Common myeloid progenitor, CD34-positive (primary cell): ENCODE measurements around the gene SYT13.

Experiments
- CTCF ChIA-PET: fragments of 350-600 bp; sonication (Branson Sonifier 250); formaldehyde crosslinking; loops from one replicate; lab custom pipeline; 2021; ENCODE audit warnings: antibody characterized with exemption; lab: Charles Lee
- POLR2A ChIA-PET: fragments of 350-600 bp; sonication (Branson Sonifier 250); formaldehyde crosslinking; loops from one replicate; lab custom pipeline; 2021; ENCODE audit warnings: antibody characterized with exemption; lab: Charles Lee
- DNase-seq, 3 donors: peaks; one replicate each; pipeline versions ENCODE4 v3.0.0 to v3.0.0-alpha.2; 2013
- H3K27ac ChIP-seq, 2 experiments: 1 replicate in 1 of 2; 2 replicates in 1 of 2; pipeline ENCODE4 v1.7.0; 2013; ENCODE audit warnings: inconsistent platforms in 2 of 2, low read length in 2 of 2, mild to moderate bottlenecking in 2 of 2, low read depth in 1 of 2, moderate library complexity in 1 of 2; ENCODE audit not compliant: severe bottlenecking in 2 of 2, insufficient read depth in 1 of 2, poor library complexity in 1 of 2
- H3K27me3 ChIP-seq, 5 experiments: replicated peaks in 2 of 5; 1 replicate in 3 of 5; 2 replicates in 2 of 5; pipeline versions ENCODE4 v1.6.1 to v1.7.0; 2013; ENCODE audit warnings: low read length in 4 of 5, mild to moderate bottlenecking in 2 of 5, moderate library complexity in 2 of 5, inconsistent platforms in 1 of 5; ENCODE audit not compliant: insufficient read depth in 5 of 5, control insufficient read depth in 4 of 5
- H3K36me3 ChIP-seq, 4 experiments: 1 replicate in 2 of 4; 2 replicates in 2 of 4; pipeline versions ENCODE4 v1.6.1 to v1.7.0; 2013; ENCODE audit warnings: low read length in 3 of 4, control low read depth in 1 of 4, mild to moderate bottlenecking in 1 of 4; ENCODE audit not compliant: control insufficient read depth in 4 of 4, insufficient read depth in 4 of 4
- H3K4me1 ChIP-seq, 4 experiments: 1 replicate in 3 of 4; 2 replicates in 1 of 4; pipeline versions ENCODE4 v1.6.1 to v1.7.1; 2013; ENCODE audit warnings: low read length in 3 of 4, mild to moderate bottlenecking in 3 of 4, control low read depth in 1 of 4, inconsistent platforms in 1 of 4, moderate library complexity in 1 of 4; ENCODE audit not compliant: control insufficient read depth in 4 of 4, insufficient read depth in 4 of 4; ENCODE audit errors: control extremely low read depth in 1 of 4
- H3K4me3 ChIP-seq, 7 experiments: 1 replicate in 4 of 7; 2 replicates in 3 of 7; pipeline versions ENCODE4 v1.5.1 to v1.7.0; 2013; ENCODE audit warnings: mild to moderate bottlenecking in 7 of 7, low read length in 6 of 7, moderate library complexity in 6 of 7, inconsistent platforms in 2 of 7, low read depth in 2 of 7, control low read depth in 1 of 7; ENCODE audit not compliant: insufficient read depth in 4 of 7, control insufficient read depth in 1 of 7; ENCODE audit errors: extremely low read depth in 1 of 7
- H3K9me3 ChIP-seq, 5 experiments: 1 replicate in 4 of 5; 2 replicates in 1 of 5; pipeline versions ENCODE4 v1.6.1 to v1.7.1; 2013; ENCODE audit warnings: low read length in 4 of 5, mild to moderate bottlenecking in 2 of 5, inconsistent platforms in 1 of 5, low read depth in 1 of 5, moderate library complexity in 1 of 5; ENCODE audit not compliant: control insufficient read depth in 4 of 5, insufficient read depth in 2 of 5; ENCODE audit errors: control extremely low read depth in 1 of 5
- WGBS: methylation state at CpG from one replicate; pipeline ENCODE4 v1.1.5; 2013; ENCODE audit not compliant: insufficient coverage; 5-methylcytosine and 5-hydroxymethylcytosine counted together

SYT13 gene

DNA sequence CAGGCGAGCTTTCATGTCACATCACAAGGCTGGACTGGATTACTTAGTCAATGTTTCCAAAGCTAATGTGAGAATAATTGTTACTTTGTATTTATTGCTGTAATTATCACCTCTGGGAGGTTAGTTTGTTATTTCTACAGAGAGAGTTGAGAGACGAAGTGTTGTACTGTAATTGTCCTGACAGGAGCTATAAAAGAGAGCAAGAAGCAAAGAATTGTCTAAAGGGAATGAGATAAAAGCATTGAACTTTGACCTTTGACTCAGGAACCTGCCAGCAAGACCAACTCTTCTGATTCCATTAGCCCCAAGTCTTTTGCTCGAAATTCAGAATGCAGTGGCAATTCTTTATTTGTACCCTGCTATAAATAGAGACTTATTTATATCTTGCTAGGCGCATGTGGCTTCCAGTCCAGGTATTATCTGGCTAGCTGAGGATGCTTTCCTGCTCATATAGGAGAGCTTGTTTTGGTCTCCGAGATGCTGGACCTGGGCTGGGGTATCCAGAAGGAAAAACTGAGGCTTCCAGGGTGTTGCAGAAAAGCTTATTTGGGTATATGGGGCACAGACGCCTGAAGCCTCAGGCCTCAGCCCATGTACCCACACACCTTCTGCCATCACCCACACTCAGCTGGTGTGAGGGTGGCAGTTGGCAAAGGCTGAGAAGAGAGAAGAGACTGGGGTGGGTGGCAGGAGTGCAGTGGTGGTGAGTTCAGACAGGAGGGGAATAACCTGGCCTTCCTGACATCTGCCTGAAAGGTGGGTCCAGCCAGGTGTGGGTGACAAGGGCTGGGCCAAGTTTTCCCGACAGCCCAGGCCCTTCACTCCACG is 40.7 kb downstream of the SYT13 start:
- ChIA-PET POLR2A (no interaction called here), CTCF (interaction anchor here (1.0 to 6.7 kb wide), 5 partner anchors 8 to 19 kb away, joined by 3 to 26 read pairs (median 4); no protein-coding TSS in a partner anchor)
- no peaks in the 10 kb centered on the region for H3K27me3 ChIP-seq
- H3K4me3 ChIP-seq = no peak overlapping the region
- H3K36me3 ChIP-seq = no peaks in the 10 kb centered on the region
- no peaks in the 10 kb centered on the region for H3K4me1 ChIP-seq
- no peak for DNase-seq
- H3K27ac ChIP-seq = no peak overlapping the region
- H3K9me3 ChIP-seq = no peaks in the 10 kb centered on the region
- 100% methylated on average over 3 of the region's 8 CpGs for WGBS

- H3K27me3 ChIP-seq = no peaks in the 10 kb centered on the region
- 97% methylated on average over 12 of the region's 12 CpGs for WGBS
- peaks cover 0 to 6% (median 0%) of the 10 kb centered on the region in 5 experiments for H3K9me3 ChIP-seq
- no peak for DNase-seq
- CTCF ChIA-PET = interaction anchor here (1.0 to 6.7 kb wide), 5 partner anchors 8 to 133 kb away, joined by 3 to 26 read pairs (median 3); no protein-coding TSS in a partner anchor
- POLR2A ChIA-PET = no interaction called here
- H3K27ac ChIP-seq = no peak overlapping the region
- H3K4me1 ChIP-seq = no peaks in the 10 kb centered on the region
- H3K4me3 ChIP-seq = no peak overlapping the region
- H3K36me3 ChIP-seq = no peaks in the 10 kb centered on the region
Observed at GRCh38 chr11:45243967-45244366, 42.2 kb downstream of the SYT13 start.

DNA sequence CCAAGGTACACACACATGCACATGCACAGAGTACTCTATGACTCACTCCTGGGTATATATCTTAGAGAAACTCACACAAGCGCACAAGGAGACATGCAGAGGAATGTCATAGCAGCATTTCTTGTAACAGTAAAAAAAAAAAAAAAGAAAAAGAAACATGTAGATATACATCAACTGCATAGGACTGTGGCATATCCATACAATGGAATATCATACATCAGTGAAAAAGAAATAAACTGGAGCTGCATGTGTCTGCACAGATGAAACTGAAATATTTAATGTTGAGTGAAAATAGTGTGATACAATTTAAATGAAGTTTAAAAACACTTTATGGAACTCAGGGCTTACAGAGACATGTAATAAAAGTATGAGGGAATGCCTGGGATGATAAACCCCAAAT is 46.4 kb downstream of the SYT13 start:
- Histone ChIP-seq H3K4me1 (peaks cover 0 to 8% (median 0%) of the 10 kb centered on the region in 4 experiments), H3K4me3 (no peak overlapping the region), H3K27me3 (peaks cover 0 to 3% (median 0%) of the 10 kb centered on the region in 5 experiments), H3K27ac (no peak overlapping the region), H3K9me3 (peaks cover 0 to 6% (median 0%) of the 10 kb centered on the region in 5 experiments), H3K36me3 (no peaks in the 10 kb centered on the region)
- ChIA-PET POLR2A (no interaction called here), CTCF (no interaction called here)
- DNase-seq = no peak
- WGBS = no CpG with 5 or more reads among the region's 1 CpG

GRCh38 chr11:45238724-45239123 is 47.4 kb downstream of the SYT13 start:
- Histone ChIP-seq H3K36me3 (no peaks in the 10 kb centered on the region), H3K9me3 (peaks cover 0 to 6% (median 0%) of the 10 kb centered on the region in 5 experiments), H3K4me3 (no peak overlapping the region), H3K4me1 (peaks cover 0 to 8% (median 0%) of the 10 kb centered on the region in 4 experiments), H3K27ac (no peak overlapping the region), H3K27me3 (peaks cover 0 to 3% (median 0%) of the 10 kb centered on the region in 5 experiments)
- DNase-seq = no peak
- 100% methylated on average over 3 of the region's 3 CpGs for WGBS
- CTCF ChIA-PET = interaction anchor here (0.6 to 1.0 kb wide), 3 partner anchors 11 to 52 kb away, joined by 3 read pairs; no protein-coding TSS in a partner anchor
- POLR2A ChIA-PET = interaction anchor here (0.6 kb wide), 1 partner anchor 11 kb away, joined by 5 read pairs; no protein-coding TSS in a partner anchor

GRCh38 chr11:45237711-45238315 is 48.3 kb downstream of the SYT13 start:
- H3K27ac ChIP-seq = no peak overlapping the region
- H3K4me1 ChIP-seq = peaks cover 0 to 8% (median 0%) of the 10 kb centered on the region in 4 experiments
- ChIA-PET POLR2A (interaction anchor here (0.6 kb wide), 1 partner anchor 11 kb away, joined by 5 read pairs; no protein-coding TSS in a partner anchor), CTCF (interaction anchor here (0.7 to 1.9 kb wide), 4 partner anchors 8 to 21 kb away, joined by 3 to 6 read pairs (median 4); no protein-coding TSS in a partner anchor)
- peaks cover 0 to 3% (median 0%) of the 10 kb centered on the region in 5 experiments for H3K27me3 ChIP-seq
- H3K4me3 ChIP-seq = no peak overlapping the region
- H3K36me3 ChIP-seq = no peaks in the 10 kb centered on the region
- peaks cover 0 to 6% (median 0%) of the 10 kb centered on the region in 5 experiments for H3K9me3 ChIP-seq
- 100% methylated on average over 2 of the region's 4 CpGs for whole genome bisulfite sequencing
- no peak for DNase-seq

- CTCF ChIA-PET = interaction anchor here (1.2 to 2.4 kb wide), 6 partner anchors 10 to 26 kb away, joined by 3 to 26 read pairs (median 5); no protein-coding TSS in a partner anchor
- Histone ChIP-seq H3K4me3 (no peak overlapping the region), H3K9me3 (peaks cover 0 to 2% (median 0%) of the 10 kb centered on the region in 5 experiments), H3K27ac (no peak overlapping the region), H3K36me3 (peaks cover 0 to 2% (median 0%) of the 10 kb centered on the region in 4 experiments), H3K4me1 (peaks cover 0 to 8% (median under 1%) of the 10 kb centered on the region in 4 experiments), H3K27me3 (peaks cover 0 to 3% (median 0%) of the 10 kb centered on the region in 5 experiments)
- DNase-seq = no peak
- 100% methylated on average over 8 of the region's 15 CpGs for WGBS
- POLR2A ChIA-PET = no interaction called here
Observed at GRCh38 chr11:45234306-45235006, 51.7 kb downstream of the SYT13 start.
